NCI-H2196 treated with DMSO at 0.1 percent for 48 hours (cell line): ENCODE results near the gene CROCC2.

ENCODE experiments used
- DNase-seq: peaks from one replicate; lab custom pipeline; 2025; ENCODE audit not compliant: unreplicated experiment; lab: John Stamatoyannopoulos, UW

Gene CROCC2

DNA sequence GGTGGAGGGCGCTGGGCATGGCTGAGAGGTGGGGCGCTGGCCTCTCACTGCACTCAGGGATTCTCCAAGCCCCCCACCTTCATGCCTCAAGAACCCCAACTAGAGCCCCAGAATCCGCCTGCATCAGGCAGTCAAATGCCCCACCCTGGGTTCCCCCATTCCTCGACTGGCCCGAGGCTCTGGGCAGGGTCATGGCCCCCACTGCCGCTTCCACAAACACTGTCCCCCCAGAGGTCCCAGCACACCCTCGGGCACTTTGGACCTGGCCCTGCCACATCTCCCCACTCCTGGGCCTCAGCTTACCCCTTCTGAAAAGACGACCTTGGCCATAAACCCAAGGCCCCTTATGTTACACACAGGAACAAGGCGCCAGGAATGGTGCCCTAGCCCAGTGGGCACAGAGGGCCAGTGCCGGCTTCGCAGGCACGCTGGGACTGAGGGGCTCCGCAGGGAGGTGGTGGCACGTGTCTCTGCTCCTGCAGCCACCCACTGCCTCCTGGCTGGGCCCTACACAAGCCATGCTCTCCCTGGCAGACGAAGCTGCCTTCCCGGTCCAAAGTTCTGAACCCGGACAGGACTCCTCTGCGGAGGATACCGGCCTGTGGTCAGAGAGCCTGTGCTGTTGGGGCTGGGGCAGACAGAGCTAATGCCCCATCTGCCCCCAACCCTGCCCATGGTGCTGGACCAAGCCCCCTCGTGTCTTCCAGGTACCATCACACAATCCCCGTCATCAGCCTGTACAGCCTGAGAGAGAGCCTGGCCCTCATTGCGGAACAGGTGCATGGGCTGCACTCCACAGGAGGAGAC lies 30.7 kb upstream of the CROCC2 start:
- no peak for DNase-seq

DNA sequence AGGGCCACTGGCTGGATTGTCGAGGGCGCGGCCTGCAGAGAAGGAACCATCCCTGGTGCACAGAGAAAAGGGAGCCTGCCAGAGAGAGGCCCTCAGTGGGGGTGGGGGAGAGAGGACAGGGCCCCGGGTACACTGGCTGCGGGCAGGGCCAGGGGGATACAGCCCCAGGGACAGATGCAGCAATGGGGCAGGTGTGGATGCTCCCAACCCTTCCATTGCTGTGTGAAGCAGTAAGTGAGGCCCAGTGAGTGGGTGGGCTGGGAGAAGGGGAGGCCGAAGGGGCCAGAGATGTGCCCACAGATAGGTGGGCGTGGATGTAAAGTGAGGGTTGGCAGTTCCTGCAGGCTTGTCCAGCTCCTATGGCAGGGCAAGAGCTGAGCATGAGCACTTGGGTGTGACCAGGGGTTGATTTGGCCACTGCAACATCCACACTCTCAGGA lies 30.1 kb upstream of the CROCC2 start:
- no peak for DNase-seq

DNA sequence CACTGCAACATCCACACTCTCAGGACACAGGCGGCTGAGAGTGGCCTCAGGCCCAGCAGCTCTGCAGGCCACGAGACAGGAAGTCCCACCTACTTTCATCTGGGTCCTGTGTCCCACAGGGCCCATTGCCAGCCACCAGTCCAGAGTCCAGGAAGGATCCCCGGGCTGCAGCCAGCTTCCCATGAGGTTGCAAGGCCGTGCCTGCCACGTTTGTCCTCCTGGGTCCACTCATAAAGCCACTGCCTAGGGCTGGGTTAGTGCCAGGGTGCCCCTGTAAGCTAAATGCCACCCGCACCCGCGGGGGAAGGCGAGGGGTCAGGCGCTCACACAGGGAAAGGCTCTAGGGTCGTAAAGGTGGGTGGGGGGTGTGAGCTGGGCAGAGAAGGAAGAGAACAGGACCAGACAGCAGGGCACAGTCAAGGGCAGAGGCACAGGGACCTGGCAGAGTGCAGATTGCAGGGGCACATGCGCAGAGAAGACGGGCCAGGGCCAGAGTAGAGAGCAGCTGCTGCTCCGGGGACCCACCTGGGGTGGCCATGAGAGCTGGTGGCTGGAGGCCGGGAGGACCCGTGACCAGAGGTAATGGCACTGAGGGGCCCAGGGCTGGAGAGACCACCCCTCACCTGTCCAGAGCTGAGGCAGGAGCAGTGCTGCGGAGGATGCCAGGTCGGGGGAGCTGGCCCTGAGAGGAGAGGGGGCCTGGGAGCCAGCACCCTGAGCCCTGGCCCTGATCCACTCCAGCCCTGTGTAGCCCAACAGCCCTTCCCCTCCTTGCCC lies 29.5 kb upstream of the CROCC2 start:
- DNase-seq = no peak

DNA sequence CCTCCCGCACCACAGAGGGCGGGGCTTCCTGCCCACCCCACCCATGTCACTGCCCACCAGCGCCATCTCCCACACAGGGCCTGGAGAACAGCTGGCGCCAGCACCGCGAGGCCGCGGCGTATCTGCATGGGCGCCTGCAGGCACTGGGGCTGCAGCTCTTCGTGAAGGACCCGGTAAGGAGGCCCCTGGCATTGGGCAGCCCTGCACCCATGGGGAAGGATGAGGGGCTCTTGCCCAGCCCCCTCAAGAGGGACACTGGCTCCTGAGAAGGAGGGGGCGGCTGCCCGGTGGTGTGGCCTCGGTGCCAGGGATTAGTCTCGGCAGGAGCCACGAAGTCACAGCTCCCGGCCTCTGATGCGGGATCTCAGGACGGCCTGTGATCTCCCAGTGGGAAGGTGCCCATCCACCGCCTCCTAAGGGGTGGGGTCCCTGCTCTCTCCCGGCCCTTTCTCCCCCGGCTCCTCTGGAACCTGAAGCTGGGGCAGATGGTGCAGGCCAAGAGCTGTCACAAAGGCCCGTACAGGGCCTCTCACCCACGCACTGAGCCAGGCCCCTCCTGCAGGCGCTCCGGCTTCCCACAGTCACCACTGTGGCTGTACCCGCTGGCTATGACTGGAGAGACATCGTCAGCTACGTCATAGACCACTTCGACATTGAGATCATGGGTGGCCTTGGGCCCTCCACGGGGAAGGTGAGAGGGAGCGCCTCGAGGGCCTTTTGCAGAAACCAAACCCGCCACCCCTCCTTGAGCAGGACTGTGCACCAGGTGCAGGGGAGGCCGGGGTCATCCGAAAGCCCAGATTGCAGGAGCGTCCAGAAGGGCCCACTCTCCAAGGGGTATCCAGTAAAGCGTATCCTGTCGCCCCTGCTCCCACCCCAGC lies 28.4 kb upstream of the CROCC2 start:
- no peak for DNase-seq

DNA sequence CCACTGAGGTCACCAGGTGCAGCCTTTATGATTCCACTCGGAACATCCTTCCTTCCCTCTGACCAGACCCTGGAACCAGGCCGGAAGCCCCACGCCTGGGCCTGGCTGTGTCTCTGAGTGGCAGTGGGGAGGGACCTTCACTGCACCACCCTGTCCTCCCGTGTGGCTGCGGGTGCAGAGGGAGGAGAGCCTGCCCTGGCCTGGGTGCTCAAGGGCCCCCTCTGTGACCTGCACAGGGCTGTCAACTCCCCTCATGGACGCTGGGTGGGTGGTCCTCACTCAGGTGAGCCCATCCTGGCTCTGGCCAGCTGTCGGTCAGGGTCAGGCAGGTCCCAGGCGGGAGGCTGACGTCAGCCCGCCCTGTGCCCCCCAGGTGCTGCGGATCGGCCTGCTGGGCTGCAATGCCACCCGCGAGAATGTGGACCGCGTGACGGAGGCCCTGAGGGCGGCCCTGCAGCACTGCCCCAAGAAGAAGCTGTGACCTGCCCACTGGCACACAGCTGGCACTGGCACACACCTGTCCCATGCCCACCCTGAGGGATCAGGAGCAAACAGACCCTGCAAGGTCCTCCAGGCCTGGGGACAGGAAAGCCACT lies 27.7 kb upstream of the CROCC2 start:
- no peak for DNase-seq

DNA sequence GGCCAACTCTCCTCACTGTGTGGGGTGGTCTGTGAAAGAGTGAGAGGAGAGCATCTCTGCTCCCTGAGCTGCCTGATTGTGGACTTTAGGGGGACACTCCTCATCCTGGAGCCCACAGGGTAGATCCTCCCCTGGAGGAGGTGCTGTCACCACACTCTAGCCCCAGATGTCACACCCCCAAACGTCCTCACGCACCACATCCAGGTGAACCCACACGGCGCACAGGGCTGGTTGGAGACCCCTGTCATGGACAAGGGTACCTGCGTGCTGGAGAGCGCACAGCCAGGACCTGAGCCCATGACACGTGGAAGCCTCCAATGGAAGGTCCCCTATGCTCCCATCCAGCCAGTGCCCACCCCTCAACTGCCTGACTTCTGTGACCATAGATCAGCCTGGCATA lies 27.0 kb upstream of the CROCC2 start:
- no peak for DNase-seq

DNA sequence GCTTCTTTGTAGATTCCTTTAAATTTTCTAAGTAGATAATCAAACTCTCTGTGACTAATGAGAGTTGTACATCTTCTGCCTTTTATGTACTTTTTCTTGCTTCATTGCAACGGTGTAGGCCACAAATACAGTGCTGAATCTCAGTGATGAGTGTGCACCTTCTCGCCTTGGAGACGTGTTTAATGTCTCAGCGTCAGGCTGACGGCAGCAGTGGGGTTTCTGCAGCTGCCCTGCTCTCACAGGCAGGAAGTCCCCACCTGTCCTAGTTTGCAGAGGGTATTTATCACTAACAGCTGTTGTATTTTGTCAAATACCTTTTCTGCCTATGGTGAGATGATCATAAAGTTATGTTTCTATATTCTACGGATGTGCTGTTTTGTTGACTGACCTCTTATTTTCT lies 24.2 kb upstream of the CROCC2 start:
- DNase-seq = peak; percentile 23

DNA sequence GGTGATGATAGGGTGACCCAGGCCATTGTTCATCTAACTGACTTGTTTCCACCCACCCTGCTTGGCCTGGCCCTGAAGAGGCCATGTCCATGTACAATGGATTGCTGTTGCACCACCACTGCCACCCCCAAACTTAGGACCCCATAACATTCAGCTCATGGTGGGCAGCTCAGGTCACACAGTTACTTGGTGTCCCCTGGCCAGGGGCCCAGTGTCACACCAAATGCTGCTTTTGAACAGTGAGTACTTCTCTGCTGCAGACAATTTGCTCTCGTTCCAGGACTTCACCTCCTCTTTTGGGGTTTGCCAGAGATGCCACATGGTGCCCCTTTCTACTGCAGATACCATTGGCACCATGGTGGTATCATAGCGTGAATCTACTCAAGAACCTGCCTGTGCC lies 21.9 kb upstream of the CROCC2 start:
- DNase-seq = no peak

DNA sequence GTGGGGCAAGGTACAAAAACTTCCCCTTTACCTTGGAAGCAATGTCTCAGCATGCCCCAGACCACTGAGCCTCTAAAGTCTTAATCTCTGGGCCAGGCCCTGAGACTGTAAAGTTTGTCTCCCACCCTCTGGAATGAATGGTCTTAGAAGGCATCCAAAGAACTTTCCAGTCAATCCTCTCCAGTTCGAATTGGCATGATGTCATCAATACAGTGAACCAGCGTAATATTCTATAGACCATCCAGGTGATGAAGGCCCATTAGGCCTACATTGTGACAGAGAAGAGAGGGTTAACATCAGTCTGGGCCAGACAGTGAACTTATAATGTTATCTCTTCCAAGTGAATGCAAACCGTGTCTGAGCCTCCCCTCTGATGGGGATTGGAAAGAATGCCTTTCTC lies 21.4 kb upstream of the CROCC2 start:
- DNase-seq = no peak

DNA sequence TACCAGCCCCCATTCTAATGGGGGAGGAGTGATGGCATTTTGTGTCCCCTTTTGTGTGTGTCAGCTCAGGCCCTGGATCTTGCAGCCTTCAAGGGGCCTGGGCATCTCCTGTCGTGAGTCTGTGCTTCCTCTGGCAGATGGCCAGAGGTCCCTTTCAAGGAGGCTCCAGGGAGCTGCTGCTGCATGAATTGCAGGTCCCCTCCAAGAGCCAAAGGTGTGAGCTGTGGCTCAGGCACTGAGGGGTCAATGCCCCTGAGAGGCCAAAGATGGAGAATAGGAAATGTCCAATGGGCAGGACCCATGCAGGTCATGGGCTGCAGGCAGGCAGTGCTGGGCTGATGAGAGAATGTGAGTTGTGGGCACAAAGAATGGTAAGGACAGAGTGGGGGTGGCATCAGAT lies 20.6 kb upstream of the CROCC2 start:
- no peak for DNase-seq

DNA sequence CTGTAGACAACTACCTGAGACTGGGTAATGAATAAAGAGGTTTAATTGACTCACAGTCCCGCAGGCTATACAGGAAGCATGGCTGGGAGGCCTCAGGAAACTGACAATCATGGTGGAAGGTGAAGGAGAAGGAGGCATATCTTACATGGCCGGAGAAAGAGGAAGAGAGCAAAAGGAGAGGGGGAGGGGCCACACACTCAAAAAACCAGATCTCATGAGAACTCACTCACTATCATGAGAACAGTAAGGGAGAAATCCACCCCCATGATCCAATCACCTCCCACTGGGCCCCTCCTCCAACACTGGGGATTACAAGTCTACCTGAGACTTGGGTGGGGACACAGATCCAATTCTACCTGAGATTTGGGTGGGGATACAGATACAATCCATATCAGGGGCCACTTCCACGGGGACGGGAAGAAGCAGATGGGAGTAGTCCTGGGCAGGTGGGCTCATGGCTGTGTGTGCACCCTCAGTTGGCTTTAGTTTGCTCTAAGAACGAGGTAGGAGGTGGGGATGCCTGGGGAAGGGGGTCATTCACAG lies 20.0 kb upstream of the CROCC2 start:
- DNase-seq = no peak

DNA sequence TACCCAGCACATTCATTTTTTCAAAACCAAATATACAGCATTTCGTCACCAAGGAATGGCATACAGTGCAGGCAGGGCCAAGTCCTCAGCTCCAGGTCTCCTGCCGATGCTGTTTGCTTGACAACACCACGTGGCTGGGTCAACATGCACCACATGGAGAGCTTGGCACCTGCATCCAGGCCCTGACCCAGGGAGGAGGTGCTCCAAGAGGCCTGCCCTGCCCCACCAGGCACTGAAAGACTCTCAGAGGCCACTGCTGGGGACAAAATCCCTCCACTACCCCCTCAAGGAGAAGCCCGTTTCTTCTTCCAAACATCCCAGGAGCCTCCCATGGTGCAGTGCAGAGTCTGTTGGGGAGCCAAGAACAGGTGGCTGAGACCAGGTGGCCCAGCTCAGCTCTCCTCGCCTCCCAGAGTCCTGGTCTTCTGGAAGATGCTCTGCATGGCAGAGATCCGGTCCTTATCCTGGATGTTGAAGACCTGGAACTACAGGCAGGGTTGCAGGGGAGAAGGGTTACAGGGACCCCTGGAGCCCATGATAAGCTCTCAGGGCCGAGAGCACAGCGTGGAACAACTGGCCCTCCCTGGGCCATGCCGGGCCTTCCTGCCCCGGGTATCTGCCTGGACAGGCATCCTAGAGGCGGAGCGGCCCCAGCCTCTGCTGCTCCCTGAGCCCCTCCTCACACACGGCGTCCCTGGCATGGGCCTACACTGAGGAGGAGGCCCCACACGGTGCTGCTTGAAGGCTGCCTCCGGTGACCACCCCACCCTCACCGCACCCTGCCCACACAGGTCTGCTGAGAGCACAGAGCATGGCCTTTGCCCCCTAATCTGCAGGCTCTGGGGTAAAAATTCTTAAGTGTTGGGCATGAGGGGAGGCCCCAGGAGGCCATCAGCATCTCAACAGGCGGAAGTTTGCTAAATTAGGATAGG lies 19.2 kb upstream of the CROCC2 start:
- no peak for DNase-seq

DNA sequence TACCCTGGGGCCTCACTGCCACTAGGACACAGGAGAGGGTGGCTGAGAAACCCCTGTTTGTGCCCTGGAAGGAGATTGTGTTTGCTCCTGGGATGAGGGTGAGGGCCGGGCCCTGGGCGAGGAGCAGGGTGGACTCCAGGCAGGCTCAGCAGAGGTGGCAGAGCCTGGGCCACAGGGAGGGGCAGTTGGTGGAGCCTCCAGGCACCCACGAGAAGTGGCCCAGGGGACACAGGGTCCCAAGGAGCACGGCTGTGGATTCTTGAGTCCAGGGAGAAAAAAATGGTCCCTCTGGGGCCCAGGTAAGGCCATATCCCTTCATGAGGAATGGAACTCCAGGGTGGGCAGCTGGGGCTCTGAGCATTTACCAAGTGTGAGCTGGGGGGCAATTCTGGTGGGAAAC lies 18.5 kb upstream of the CROCC2 start:
- DNase-seq = no peak

DNA sequence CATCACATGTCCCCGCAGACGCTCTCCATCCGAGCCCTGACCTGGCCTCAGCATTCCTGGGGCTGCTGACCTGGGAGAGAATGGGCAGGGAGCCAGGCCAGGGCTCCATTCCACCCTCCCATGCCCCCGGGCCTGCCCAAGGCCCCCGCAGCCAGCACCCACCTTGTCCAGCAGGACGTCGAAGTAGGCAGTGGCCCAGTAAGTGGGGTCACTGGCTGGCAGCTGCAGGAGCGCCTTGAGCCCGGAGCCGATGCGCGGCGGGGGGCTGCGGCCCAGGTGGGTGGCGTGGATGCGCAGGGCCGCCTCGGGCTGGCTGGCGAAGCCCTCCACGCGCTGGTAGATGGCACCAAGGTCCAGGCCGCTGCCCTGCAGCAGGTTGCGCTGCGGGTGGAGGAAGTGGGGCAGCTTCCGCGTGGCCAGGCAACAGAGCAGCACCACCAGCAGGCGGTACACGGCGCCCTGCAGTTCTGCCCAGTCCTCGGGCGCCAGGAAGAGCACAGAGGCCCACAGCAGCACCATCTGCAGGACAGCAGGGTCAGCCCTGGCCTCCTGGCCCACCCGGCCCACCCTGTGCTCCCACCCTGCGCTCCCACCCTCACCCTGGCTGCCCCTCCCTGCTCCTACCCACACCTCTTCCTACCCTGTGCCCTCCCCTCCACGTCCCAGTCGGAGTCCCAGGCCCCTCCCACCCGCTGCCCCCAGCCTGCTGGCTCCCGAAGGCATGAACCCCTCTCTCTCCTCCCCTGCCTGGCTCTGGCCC lies 17.8 kb upstream of the CROCC2 start:
- DNase-seq = no peak

DNA sequence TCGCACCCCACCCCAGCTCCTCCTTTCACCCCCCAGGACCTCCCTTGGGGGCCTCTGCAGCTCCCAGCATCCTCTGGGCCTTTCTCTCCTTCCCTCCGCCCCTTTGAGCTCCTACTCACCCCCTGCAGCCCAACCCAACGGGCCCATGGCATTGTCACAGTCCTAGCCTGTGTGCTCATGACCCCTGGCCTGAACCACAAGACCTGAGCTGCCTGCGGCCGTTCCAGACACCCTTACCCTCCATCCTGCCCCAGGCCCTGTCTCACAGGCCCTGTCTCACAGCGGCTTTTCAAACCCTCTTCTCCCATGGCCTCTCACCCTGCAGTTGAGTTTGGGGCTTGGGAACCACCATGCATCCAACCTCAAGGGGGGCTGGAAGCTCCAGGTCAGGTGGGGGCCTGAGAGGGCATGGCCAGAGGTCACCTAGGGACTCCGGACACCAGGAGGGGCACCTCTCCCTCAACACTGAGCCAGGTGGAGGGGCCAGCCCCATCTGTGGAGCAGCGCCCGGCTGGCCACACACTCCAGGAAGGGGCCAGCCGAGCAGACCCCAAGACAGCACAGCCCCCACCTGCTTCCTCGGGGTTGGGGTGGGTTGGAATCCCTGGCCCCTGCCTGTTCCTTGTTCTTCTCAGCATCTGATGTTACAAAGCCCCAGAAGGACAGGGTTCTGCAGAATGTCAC lies 17.1 kb upstream of the CROCC2 start:
- no peak for DNase-seq

DNA sequence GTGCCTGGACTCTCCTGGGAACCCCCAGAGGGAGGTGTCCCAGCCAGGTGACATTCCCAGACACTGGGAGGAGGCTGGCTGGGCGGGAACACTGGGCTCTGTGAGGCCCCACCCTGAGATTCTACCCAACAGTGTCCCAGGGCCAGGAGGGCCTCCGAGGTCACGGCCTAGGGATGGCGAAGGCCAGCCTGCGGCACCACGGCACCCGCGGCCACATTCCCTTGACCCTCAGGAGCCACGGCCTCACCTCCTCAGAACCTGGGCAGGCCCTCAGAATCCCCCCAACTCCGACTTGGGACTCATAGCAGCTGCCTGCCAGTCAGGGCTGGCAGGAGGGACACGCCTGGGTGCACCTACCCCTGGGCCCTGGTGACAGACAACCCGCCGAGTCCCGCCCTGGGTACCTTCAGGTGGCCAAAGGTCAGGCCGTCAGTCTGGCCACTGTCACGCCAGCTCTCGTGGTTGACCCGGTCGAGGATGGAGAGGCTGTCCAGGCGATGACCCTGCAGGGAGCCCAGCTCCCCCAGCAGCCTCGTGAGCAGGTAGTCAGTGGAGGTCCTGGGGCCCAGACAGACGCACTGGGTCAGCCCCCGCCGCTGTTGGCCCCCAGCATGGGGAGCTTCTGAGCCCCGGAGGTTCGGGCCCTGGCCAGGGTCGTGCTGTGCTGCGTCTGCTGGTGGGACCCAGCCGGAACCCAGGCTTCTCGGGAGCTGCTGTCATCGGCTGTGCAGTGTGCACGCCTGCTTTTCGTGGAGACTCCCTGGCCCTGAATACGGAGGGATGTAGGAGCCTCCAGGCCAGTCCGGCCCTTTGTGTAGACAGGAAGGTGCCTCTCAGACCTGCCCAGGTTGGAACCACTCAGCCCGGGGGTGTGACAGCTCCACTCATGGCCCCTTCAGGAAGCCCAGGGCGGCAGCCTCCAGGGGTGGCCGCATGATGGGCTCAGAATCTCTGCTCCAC lies 16.3 kb upstream of the CROCC2 start:
- no peak for DNase-seq

DNA sequence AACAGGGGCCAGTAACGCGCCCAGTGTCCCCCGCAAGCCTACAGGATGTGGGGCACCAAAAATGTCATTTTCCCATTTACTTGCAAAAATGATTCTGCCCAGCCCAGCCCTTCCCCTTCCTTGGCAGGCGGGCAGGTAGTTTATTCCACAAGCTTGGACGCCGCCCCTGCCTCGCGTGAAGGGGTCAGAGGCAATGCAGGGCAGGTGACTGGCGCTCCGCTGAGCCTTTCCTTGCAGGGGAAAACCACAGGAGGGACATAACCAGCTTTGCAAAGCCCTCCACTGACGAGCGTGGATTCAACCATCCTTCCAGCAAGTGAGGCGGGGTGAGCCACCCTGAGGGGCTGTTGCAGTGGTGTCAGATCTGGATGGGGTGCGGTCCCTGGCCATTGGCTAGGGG lies 15.4 kb upstream of the CROCC2 start:
- no peak for DNase-seq
